Erythroblast (primary cell): ENCODE results near the gene KRTAP1-1.

Experiments used
- GATA1 ChIP-seq: IDR thresholded peaks from 2 replicates; pipeline ENCODE4 v1.6.1; 2011; ENCODE audit warnings: low read depth, mild to moderate bottlenecking, control low read depth, low read length, moderate library complexity
- POLR2A ChIP-seq: IDR thresholded peaks from 2 replicates; pipeline ENCODE4 v1.6.1; 2011; ENCODE audit warnings: mild to moderate bottlenecking, low read length

DNA sequence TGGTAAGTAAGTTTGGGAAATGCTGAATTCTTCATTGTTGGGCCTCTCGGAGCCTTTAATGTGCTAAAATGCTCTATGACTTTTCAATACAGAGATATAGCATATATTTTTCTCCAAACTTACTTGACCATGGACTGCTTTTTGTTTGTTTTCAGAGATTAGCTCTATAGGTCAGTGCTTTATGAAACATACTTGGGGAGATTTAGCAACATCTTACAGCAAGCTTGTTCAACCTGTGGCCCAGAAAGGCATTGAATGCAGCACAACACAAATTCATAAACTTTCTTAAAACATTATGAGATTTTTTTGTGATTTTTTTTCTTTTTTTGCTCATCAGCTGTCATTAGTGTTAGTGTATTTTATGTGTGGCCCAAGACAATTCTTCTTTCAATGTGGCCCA, 31.3 kb downstream of the KRTAP1-1 start:
- no peak for TF ChIP-seq POLR2A
- no peak for TF ChIP-seq GATA1
